HepG2 (cell line): ENCODE results near the gene EXOC7. TPM values are rescaled to one million over a fixed set of nuclear protein-coding genes. Genes with fewer than 3 reads are reported as not detected.
A peak's percentile ranks its signal among the peaks of the same experiment; 100 is the strongest.

Source experiments
- ATAC-seq: fragments of 200-7000 bp; cut with Tn5 transposase; 3 replicates; pipeline ENCODE4 v1.9.1; 2020; ENCODE audit warnings: mild to moderate bottlenecking, moderate library complexity
- BruUV-seq: library from RNA; stranded (reverse); fragments of 400-500 nt; replicated peaks from 2 replicates; lab custom pipeline; 2021; lab: Mats Ljungman, UMichigan
- CTCF ChIA-PET: fragments of 300-600 bp; formaldehyde crosslinking; extraction: SDS; loops from one replicate; lab custom pipeline; 2021; ENCODE audit warnings: low total read pairs, inconsistent platforms, low intra/inter-chr PET ratio; lab: Yijun Ruan, JAX
- POLR2A ChIA-PET: fragments of 350-600 bp; sonication (Branson Sonifier 250); formaldehyde crosslinking; loops from one replicate; lab custom pipeline; 2020; ENCODE audit warnings: antibody characterized with exemption, inconsistent platforms; lab: Yijun Ruan, JAX
- DNase-seq: peaks from one replicate; pipeline ENCODE4 v3.0.0-alpha.2; 2015; ENCODE audit warnings: low spot score
- FAIRE-seq: peaks from 3 replicates; lab custom pipeline; 2011; peaks lifted over from hg19 to GRCh38; lab: Jason Lieb, UNC
- H2AFZ ChIP-seq: one replicate; pipeline ENCODE4 v1.6.1; 2011; ENCODE audit warnings: low read length, inconsistent platforms
- H3K27ac ChIP-seq: fragments of 300-600 bp; 3 replicates; pipeline ENCODE4 v1.8.0; 2011; ENCODE audit warnings: mixed run types, mild to moderate bottlenecking, mixed read lengths, low read length, inconsistent platforms; ENCODE audit not compliant: insufficient read depth; ENCODE audit errors: extremely low read length
- H3K27me3 ChIP-seq, 2 experiments: fragments of 200-600 bp in 1 of 2; 2 replicates in 1 of 2; 3 replicates in 1 of 2; pipeline versions ENCODE4 v1.6.0 to v1.8.0; 2011; ENCODE audit warnings: low read length in 2 of 2, mild to moderate bottlenecking in 2 of 2, moderate library complexity in 2 of 2, inconsistent platforms in 1 of 2; ENCODE audit not compliant: insufficient read depth in 2 of 2, control insufficient read depth in 1 of 2
- H3K36me3 ChIP-seq, 2 experiments: fragments of 200-600 bp in 1 of 2; replicated peaks in 1 of 2; 2 replicates in 1 of 2; 3 replicates in 1 of 2; pipeline versions ENCODE4 v1.5.1 to v1.8.0; 2011; ENCODE audit warnings: low read length in 2 of 2, inconsistent platforms in 1 of 2; ENCODE audit not compliant: insufficient read depth in 2 of 2, control insufficient read depth in 1 of 2
- H3K4me1 ChIP-seq: 2 replicates; pipeline ENCODE4 v1.5.1; 2012; ENCODE audit warnings: low read length, inconsistent platforms; ENCODE audit not compliant: insufficient read depth
- H3K4me2 ChIP-seq: 2 replicates; pipeline ENCODE4 v1.6.0; 2011; ENCODE audit warnings: low read depth, low read length, inconsistent platforms
- H3K4me3 ChIP-seq, 3 experiments: fragments of 200-600 bp in 1 of 3; sonication (generic), shearing (Covaris generic) in 1 of 3; replicated peaks in 1 of 3; 2 replicates each; pipeline ENCODE4 v1.5.1; 2011 to 2016; ENCODE audit warnings: low read length in 3 of 3, inconsistent platforms in 2 of 3, low read depth in 2 of 3, mild to moderate bottlenecking in 2 of 3, control low read depth in 1 of 3, mixed read lengths in 1 of 3; ENCODE audit not compliant: insufficient read depth in 1 of 3
- H3K79me2 ChIP-seq: one replicate; pipeline ENCODE4 v1.6.1; 2011; ENCODE audit warnings: low read length, inconsistent platforms; ENCODE audit not compliant: insufficient read depth
- H3K9ac ChIP-seq: 2 replicates; pipeline ENCODE4 v1.6.0; 2011; ENCODE audit warnings: mild to moderate bottlenecking, low read depth, low read length, inconsistent platforms; ENCODE audit not compliant: insufficient read depth
- H3K9me3 ChIP-seq: 2 replicates; pipeline ENCODE4 v1.5.1; 2012; ENCODE audit warnings: mild to moderate bottlenecking, low read length
- H4K20me1 ChIP-seq: 2 replicates; pipeline ENCODE4 v1.6.0; 2011; ENCODE audit warnings: inconsistent platforms, mild to moderate bottlenecking, low read length, moderate library complexity; ENCODE audit not compliant: insufficient read depth
- ARHGAP35 ChIP-seq: sonication (generic); formaldehyde crosslinking; IDR thresholded peaks from 2 replicates; pipeline ENCODE4 v1.9.0; 2022; ENCODE audit warnings: mild to moderate bottlenecking, inconsistent platforms, moderate library complexity, missing genetic modification reagents, borderline replicate concordance
- EED ChIP-seq: sonication (generic); formaldehyde crosslinking; IDR thresholded peaks from 2 replicates; pipeline ENCODE4 v1.5.0; 2020; ENCODE audit warnings: mild to moderate bottlenecking, missing genetic modification reagents
- GABPB1 ChIP-seq: IDR thresholded peaks from 2 replicates; pipeline ENCODE4 v1.6.1; 2016; ENCODE audit warnings: mild to moderate bottlenecking, missing genetic modification reagents, moderate library complexity, missing compliant biosample characterization
- HOXA3 ChIP-seq: sonication (generic); formaldehyde crosslinking; IDR thresholded peaks from 2 replicates; pipeline ENCODE4 v1.5.0; 2020; ENCODE audit warnings: missing genetic modification reagents
- JUN ChIP-seq: sonication (generic); formaldehyde crosslinking; IDR thresholded peaks from 2 replicates; pipeline ENCODE4 v1.4.0; 2020; ENCODE audit warnings: mild to moderate bottlenecking, missing genetic modification reagents
- KDM5B ChIP-seq: sonication (generic); formaldehyde crosslinking; IDR thresholded peaks from 2 replicates; pipeline ENCODE4 v1.4.0; 2020; ENCODE audit warnings: missing genetic modification reagents, mild to moderate bottlenecking, borderline replicate concordance
- NFATC3 ChIP-seq: sonication (generic); formaldehyde crosslinking; IDR thresholded peaks from 2 replicates; pipeline ENCODE4 v1.5.1; 2020; ENCODE audit warnings: mild to moderate bottlenecking, missing genetic modification reagents
- PITX1 ChIP-seq: sonication (generic); formaldehyde crosslinking; IDR thresholded peaks from 2 replicates; pipeline ENCODE4 v1.5.1; 2020; ENCODE audit warnings: mild to moderate bottlenecking, missing genetic modification reagents
- SNAPC2 ChIP-seq: sonication (generic); formaldehyde crosslinking; IDR thresholded peaks from 2 replicates; pipeline ENCODE4 v1.8.1; 2022; ENCODE audit warnings: mild to moderate bottlenecking, missing genetic modification reagents
- THAP8 ChIP-seq: sonication (generic); formaldehyde crosslinking; IDR thresholded peaks from 2 replicates; pipeline ENCODE4 v1.5.1; 2020; ENCODE audit warnings: missing genetic modification reagents, mild to moderate bottlenecking, borderline replicate concordance
- THAP9 ChIP-seq: sonication (generic); formaldehyde crosslinking; IDR thresholded peaks from 2 replicates; pipeline ENCODE4; 2020; ENCODE audit warnings: missing genetic modification reagents, mild to moderate bottlenecking, borderline replicate concordance
- ZFX ChIP-seq: sonication (generic); formaldehyde crosslinking; IDR thresholded peaks from 2 replicates; pipeline ENCODE4 v1.4.0; 2020; ENCODE audit warnings: mild to moderate bottlenecking, low read depth, missing genetic modification reagents, moderate library complexity
- ZNF282 ChIP-seq: fragments of 450-650 bp; IDR thresholded peaks from 2 replicates; pipeline ENCODE4 v1.6.1; 2018; ENCODE audit not compliant: partially characterized antibody
- ZNF501 ChIP-seq: sonication (generic); formaldehyde crosslinking; IDR thresholded peaks from 2 replicates; pipeline ENCODE4 v1.5.1; 2020; ENCODE audit warnings: mild to moderate bottlenecking, moderate library complexity, missing genetic modification reagents
- ZNF512 ChIP-seq: sonication (generic); formaldehyde crosslinking; IDR thresholded peaks from 2 replicates; pipeline ENCODE4 v1.4.0; 2020; ENCODE audit warnings: mild to moderate bottlenecking, missing genetic modification reagents
- ZNF781 ChIP-seq: sonication (generic); formaldehyde crosslinking; IDR thresholded peaks from 2 replicates; pipeline ENCODE4 v1.5.1; 2020; ENCODE audit warnings: borderline replicate concordance, mild to moderate bottlenecking, missing genetic modification reagents; ENCODE audit errors: not compliant biosample characterization
- ZNF83 ChIP-seq: sonication (generic); formaldehyde crosslinking; IDR thresholded peaks from 2 replicates; pipeline ENCODE4 v1.4.0; 2020; ENCODE audit warnings: missing genetic modification reagents, mild to moderate bottlenecking, borderline replicate concordance
- ZZZ3 ChIP-seq: sonication (generic); formaldehyde crosslinking; IDR thresholded peaks from 2 replicates; pipeline ENCODE4 v1.4.0; 2020; ENCODE audit warnings: missing genetic modification reagents, mild to moderate bottlenecking, borderline replicate concordance
- WGBS: methylation state at CpG from one replicate; pipeline ENCODE4 v1.1.6; 2017; ENCODE audit warnings: low lambda C conversion rate; 5-methylcytosine and 5-hydroxymethylcytosine counted together
- in situ Hi-C: cut with HindIII; loops from 2 replicates; pipeline ENCODE4 v1.10.0; 2017; ENCODE audit warnings: low pct_unique_long_range_greater_than_20kb; ENCODE audit not compliant: extremely low pct_ligation_motif_present
- intact Hi-C: fragments of 100-400 bp; cut with micrococcal nuclease; formaldehyde crosslinking; loops from one replicate; pipeline ENCODE4 v1.10.0; 2022; ENCODE audit not compliant: unreplicated experiment
- polyA plus RNA-seq, 8 experiments: library from polyadenylated mRNA; depleted of rRNA in 3 of 8; stranded (reverse) in 7 of 8; unstranded in 1 of 8; fragments of >200 nt; fragmentation: Illumina TruSeq in 4 of 8; extraction: Trizol in 4 of 8; gene quantifications; 2 replicates each; pipeline versions ENCODE4 v1.2.1 to v1.2.3, GENCODE V29; 2011 to 2016; ENCODE audit warnings: low read depth in 4 of 8, missing spikeins in 1 of 8, mixed read lengths in 1 of 8; ENCODE audit not compliant: insufficient read depth in 1 of 8
- total RNA-seq, 5 experiments: library from RNA; depleted of rRNA; stranded (reverse); fragments of >200 nt; fragmentation: Illumina TruSeq; extraction: Trizol; gene quantifications; 2 replicates each; pipeline ENCODE4 v1.2.3, GENCODE V29; 2016; ENCODE audit warnings: low read depth in 1 of 5

EXOC7 gene
- total and polyA plus RNA-seq, 2 of the 13 experiments (the other 11 are each of a cell fraction or from before 2014, with no cell fraction given), result 86.9 to 116 TPM

GRCh38 chr17:76141212-76142038 lies 37.8 kb upstream of the EXOC7 start, which contains the start of gene FOXJ1:
Gene FOXJ1 (minus strand): TSS chr17:76141245. CDS start chr17:76140395, 850 bp downstream.
- FAIRE-seq (peak; percentile 59), DNase-seq (peak; percentile 92), ATAC-seq (peak; percentile 61)
- POLR2A ChIA-PET, result interaction anchor here (1.0 to 1.9 kb wide), 4 partner anchors 9 to 69 kb away, joined by 3 to 11 read pairs (median 4); partner anchors contain the start of gene SRP68
- 8% methylated on average over 49 of the region's 59 CpGs for WGBS
- H3K27me3 ChIP-seq, result peaks cover 3 to 31% of the 10 kb centered on the region in 2 experiments
- H3K27ac ChIP-seq, result no peak within 1 kb of the TSS
- no TSS peak for BruUV-seq
- peak within 1 kb of the TSS; percentile 90 for H3K4me2 ChIP-seq
- intact Hi-C loops, result no loop called here
- no peak within 1 kb of the TSS for H2AFZ ChIP-seq
- in situ Hi-C loops, result no loop called here
- peaks cover 80% of the 10 kb centered on the region for H3K4me1 ChIP-seq
- H3K36me3 ChIP-seq, result no peaks in the 10 kb centered on the region
- peak within 1 kb of the TSS; percentile 54 to 71 (median 56); a peak in 5 of 6 replicates for H3K4me3 ChIP-seq
- no peaks in the 10 kb centered on the region for H3K9me3 ChIP-seq
- CTCF ChIA-PET, result no interaction called here
- no peaks in the 10 kb centered on the region for H3K79me2 ChIP-seq
- H4K20me1 ChIP-seq, result no peaks in the 10 kb centered on the region
- 0 out of 2 replicates have a peak within 1 kb of the TSS, but pooled peaks have one; percentile 2 for H3K9ac ChIP-seq
- no peak for TF ChIP-seq SNAPC2
- TF ChIP-seq HOXA3, result peak; percentile 34; the same call in 1 of the 2 replicates
- TF ChIP-seq ZNF83 (CRISPR knock-in tag), result no peak
- TF ChIP-seq JUN (CRISPR knock-in tag), result no peak
- TF ChIP-seq ZNF781 (CRISPR knock-in tag), result no peak
- peak; percentile 4; the same call in 1 of the 2 replicates for TF ChIP-seq PITX1 (CRISPR knock-in tag)
- TF ChIP-seq EED (CRISPR knock-in tag), result peak; percentile 62; the same call in 1 of the 2 replicates
- peak; percentile 73; the same call in 1 of the 2 replicates for TF ChIP-seq GABPB1 (CRISPR knock-in tag)
- TF ChIP-seq ARHGAP35, result peak; percentile 57; the same call in 1 of the 2 replicates
- TF ChIP-seq ZZZ3, result no peak
- TF ChIP-seq NFATC3 (CRISPR knock-in tag), result 0 out of 2 replicates have a peak, but pooled peaks have one; percentile 43
- TF ChIP-seq ZNF282, result no peak
- no peak; the same call in none of the 2 replicates for TF ChIP-seq ZNF501 (CRISPR knock-in tag)
- 0 out of 2 replicates have a peak, but pooled peaks have one; percentile 48 for TF ChIP-seq ZNF512 (CRISPR knock-in tag)
- TF ChIP-seq THAP8 (CRISPR knock-in tag), result no peak
- TF ChIP-seq ZFX, result peak; percentile 51; the same call in 1 of the 2 replicates
- TF ChIP-seq KDM5B (CRISPR knock-in tag), result peak; percentile 72; the same call in 1 of the 2 replicates
- peak; percentile 58; the same call in 1 of the 2 replicates for TF ChIP-seq THAP9 (CRISPR knock-in tag)
